K562 (cell line): ENCODE data around the gene TSPYL2. TPM values are rescaled to one million over a fixed set of nuclear protein-coding genes. Genes with fewer than 3 reads are reported as not detected.
A peak's percentile ranks its signal among the peaks of the same experiment; 100 is the strongest.

ENCODE experiments used
- CREB1 ChIP-seq, 2 experiments: sonication (generic) in 1 of 2; formaldehyde crosslinking in 1 of 2; IDR thresholded peaks; 2 replicates each; pipeline versions ENCODE4 v1.6.1 to v1.8.0; 2012 to 2022; ENCODE audit warnings: inconsistent platforms in 1 of 2, mild to moderate bottlenecking in 1 of 2, missing genetic modification reagents in 1 of 2, moderate library complexity in 1 of 2
- DMBX1 ChIP-seq: fragments of 250-450 bp; sonication (Bioruptor Pico); IDR thresholded peaks from 2 replicates; pipeline ENCODE4 v1.8.0; 2022; ENCODE audit warnings: inconsistent platforms, mild to moderate bottlenecking, moderate library complexity, borderline replicate concordance
- HDAC8 ChIP-seq: fragments of 450-650 bp; IDR thresholded peaks from 2 replicates; pipeline ENCODE4 v1.6.1; 2016; ENCODE audit warnings: mild to moderate bottlenecking, missing genetic modification characterization, moderate library complexity, missing compliant biosample characterization
- MECOM ChIP-seq: fragments of 250-450 bp; sonication (Bioruptor Pico); IDR thresholded peaks from 2 replicates; pipeline ENCODE4 v1.8.0; 2022; ENCODE audit warnings: inconsistent platforms
- NR2C2 ChIP-seq, 2 experiments: fragments of 200-800 bp in 1 of 2; sonication (Bioruptor generic) in 1 of 2; sonication (generic) in 1 of 2; formaldehyde crosslinking in 1 of 2; IDR thresholded peaks; 2 replicates each; pipeline versions ENCODE4 v1.6.1 to v1.8.0; 2016 to 2022; ENCODE audit warnings: mild to moderate bottlenecking in 1 of 2, missing compliant biosample characterization in 1 of 2, missing genetic modification characterization in 1 of 2, missing genetic modification reagents in 1 of 2
- PBX2 ChIP-seq, 2 experiments: IDR thresholded peaks in 1 of 2; conservative IDR thresholded peaks in 1 of 2; 2 replicates each; pipeline ENCODE4 v1.6.1; 2016; ENCODE audit warnings: low read depth in 2 of 2, mild to moderate bottlenecking in 1 of 2, missing compliant biosample characterization in 1 of 2, missing genetic modification characterization in 1 of 2, moderate library complexity in 1 of 2
- POLR2AphosphoS5 ChIP-seq: IDR thresholded peaks from 2 replicates; pipeline ENCODE4 v1.6.1; 2011; ENCODE audit warnings: mild to moderate bottlenecking, low read depth, low read length, moderate library complexity; ENCODE audit not compliant: control insufficient read depth, insufficient read depth
- PRPF4 ChIP-seq: fragments of 200-400 bp; formaldehyde crosslinking; IDR thresholded peaks from one replicate; pipeline ENCODE4 v1.6.1; 2017; ENCODE audit warnings: low read length, low read depth, mild to moderate bottlenecking; ENCODE audit not compliant: insufficient read depth, poor library complexity, severe bottlenecking
- PURB ChIP-seq: sonication (generic); formaldehyde crosslinking; IDR thresholded peaks from 2 replicates; pipeline ENCODE4 v1.9.0; 2021; ENCODE audit warnings: low read depth, mild to moderate bottlenecking, missing genetic modification reagents
- RFX7 ChIP-seq: fragments of 250-450 bp; sonication (Bioruptor Pico); IDR thresholded peaks from 2 replicates; pipeline ENCODE4 v1.5.1; 2021; ENCODE audit warnings: mild to moderate bottlenecking
- SAP30 ChIP-seq: fragments of 200-600 bp; sonication (generic); IDR thresholded peaks from 2 replicates; pipeline ENCODE4 v1.6.1; 2012; ENCODE audit warnings: borderline replicate concordance, low read depth, mild to moderate bottlenecking, moderate library complexity, low read length, control low read depth, inconsistent platforms; ENCODE audit not compliant: insufficient read depth, poor library complexity, severe bottlenecking
- TEAD2 ChIP-seq: fragments of 450-650 bp; IDR thresholded peaks from 2 replicates; pipeline ENCODE4 v1.6.1; 2016; ENCODE audit warnings: missing genetic modification characterization, control low read depth, missing compliant biosample characterization
- TSC22D4 ChIP-seq: fragments of 450-650 bp; IDR thresholded peaks from 2 replicates; pipeline ENCODE4 v1.6.1; 2016; ENCODE audit warnings: missing genetic modification characterization, missing biosample characterization, control low read depth
- ZNF175 ChIP-seq: fragments of 200-800 bp; sonication (Bioruptor generic); IDR thresholded peaks from 2 replicates; pipeline ENCODE4 v1.6.1; 2016; ENCODE audit warnings: low read depth, mild to moderate bottlenecking, missing genetic modification characterization, missing compliant biosample characterization
- ZNF24 ChIP-seq: fragments of 450-650 bp; IDR thresholded peaks from 2 replicates; pipeline ENCODE4 v1.6.1; 2016
- polyA plus RNA-seq, 8 experiments: library from polyadenylated mRNA; depleted of rRNA in 4 of 8; stranded (reverse) in 5 of 8; unstranded in 3 of 8; fragments of >200 nt; fragmentation: Nextera tagmentation in 2 of 8; fragmentation: Illumina TruSeq in 1 of 8; extraction: Ambion mirVana in 2 of 8; extraction: Trizol in 1 of 8; gene quantifications; 2 replicates each; pipeline versions ENCODE4 v1.2.1 to v1.2.3, GENCODE V29; 2011 to 2014; ENCODE audit warnings: inconsistent platforms in 1 of 8, missing spikeins in 1 of 8
- total RNA-seq, 7 experiments: library from RNA; depleted of rRNA in 6 of 7; stranded (reverse); fragments of >200 nt in 6 of 7; fragmentation: Illumina TruSeq in 2 of 7; extraction: Trizol in 2 of 7; gene quantifications; 2 replicates each; pipeline versions ENCODE4 v1.2.1 to v1.2.3, GENCODE V29; 2011 to 2021; ENCODE audit warnings: low replicate concordance in 1 of 7
- TF ChIP-seq, protein P1 (sequence below): fragments of 450-650 bp; IDR thresholded peaks from 2 replicates; pipeline ENCODE4 v1.6.1; 2016
- TF ChIP-seq, protein P2 (sequence below), 2 experiments: fragments of 450-650 bp in 1 of 2; IDR thresholded peaks; 2 replicates each; pipeline ENCODE4 v1.6.1; 2011 to 2017; ENCODE audit warnings: low read depth in 2 of 2, antibody characterized with exemption in 1 of 2, borderline replicate concordance in 1 of 2, low read length in 1 of 2, mild to moderate bottlenecking in 1 of 2, mixed read lengths in 1 of 2; ENCODE audit not compliant: control insufficient read depth in 1 of 2

The TSPYL2 gene
- total and polyA plus RNA-seq, 9 of the 15 experiments (the other 6 are each of a cell fraction or from before 2014, with no cell fraction given) = 0.41 to 20.0 (median 10.8) TPM

GRCh38 chrX:53081925-53082772 is at the start of gene TSPYL2 (continued):
- TF ChIP-seq, protein P1, sequence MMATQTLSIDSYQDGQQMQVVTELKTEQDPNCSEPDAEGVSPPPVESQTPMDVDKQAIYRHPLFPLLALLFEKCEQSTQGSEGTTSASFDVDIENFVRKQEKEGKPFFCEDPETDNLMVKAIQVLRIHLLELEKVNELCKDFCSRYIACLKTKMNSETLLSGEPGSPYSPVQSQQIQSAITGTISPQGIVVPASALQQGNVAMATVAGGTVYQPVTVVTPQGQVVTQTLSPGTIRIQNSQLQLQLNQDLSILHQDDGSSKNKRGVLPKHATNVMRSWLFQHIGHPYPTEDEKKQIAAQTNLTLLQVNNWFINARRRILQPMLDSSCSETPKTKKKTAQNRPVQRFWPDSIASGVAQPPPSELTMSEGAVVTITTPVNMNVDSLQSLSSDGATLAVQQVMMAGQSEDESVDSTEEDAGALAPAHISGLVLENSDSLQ = peak; percentile 96
- TF ChIP-seq HDAC8 (tag) (no peak), NR2C2 (CRISPR knock-in tag; IDR thresholded peaks at IDR 0.05) (no peak), NR2C2 (tag; IDR thresholded peaks at IDR 0.05) (peak; percentile 35; the same call in 1 of the 2 replicates), RFX7 (CRISPR knock-in tag) (no peak), PURB (CRISPR knock-in tag) (no peak), TEAD2 (tag) (no peak), PRPF4 (no peak), PBX2 (CRISPR knock-in tag; IDR thresholded peaks at IDR 0.05; ENCODE audit: low read depth) (peak; percentile 26; the same call in 1 of the 2 replicates), PBX2 (tag; conservative IDR thresholded peaks at IDR 0.05; ENCODE audit: low read depth) (no peak), DMBX1 (CRISPR knock-in tag) (no peak), SAP30 (no peak), CREB1 (IDR thresholded peaks at IDR 0.05) (peak; percentile 67), CREB1 (CRISPR knock-in tag; IDR thresholded peaks at IDR 0.05) (peak; percentile 81), MECOM (no peak), ZNF175 (CRISPR knock-in tag) (no peak), ZNF24 (no peak), TSC22D4 (tag) (no peak), POLR2AphosphoS5 (peak; percentile 58; the same call in 1 of the 2 replicates)
- TF ChIP-seq, protein P2, sequence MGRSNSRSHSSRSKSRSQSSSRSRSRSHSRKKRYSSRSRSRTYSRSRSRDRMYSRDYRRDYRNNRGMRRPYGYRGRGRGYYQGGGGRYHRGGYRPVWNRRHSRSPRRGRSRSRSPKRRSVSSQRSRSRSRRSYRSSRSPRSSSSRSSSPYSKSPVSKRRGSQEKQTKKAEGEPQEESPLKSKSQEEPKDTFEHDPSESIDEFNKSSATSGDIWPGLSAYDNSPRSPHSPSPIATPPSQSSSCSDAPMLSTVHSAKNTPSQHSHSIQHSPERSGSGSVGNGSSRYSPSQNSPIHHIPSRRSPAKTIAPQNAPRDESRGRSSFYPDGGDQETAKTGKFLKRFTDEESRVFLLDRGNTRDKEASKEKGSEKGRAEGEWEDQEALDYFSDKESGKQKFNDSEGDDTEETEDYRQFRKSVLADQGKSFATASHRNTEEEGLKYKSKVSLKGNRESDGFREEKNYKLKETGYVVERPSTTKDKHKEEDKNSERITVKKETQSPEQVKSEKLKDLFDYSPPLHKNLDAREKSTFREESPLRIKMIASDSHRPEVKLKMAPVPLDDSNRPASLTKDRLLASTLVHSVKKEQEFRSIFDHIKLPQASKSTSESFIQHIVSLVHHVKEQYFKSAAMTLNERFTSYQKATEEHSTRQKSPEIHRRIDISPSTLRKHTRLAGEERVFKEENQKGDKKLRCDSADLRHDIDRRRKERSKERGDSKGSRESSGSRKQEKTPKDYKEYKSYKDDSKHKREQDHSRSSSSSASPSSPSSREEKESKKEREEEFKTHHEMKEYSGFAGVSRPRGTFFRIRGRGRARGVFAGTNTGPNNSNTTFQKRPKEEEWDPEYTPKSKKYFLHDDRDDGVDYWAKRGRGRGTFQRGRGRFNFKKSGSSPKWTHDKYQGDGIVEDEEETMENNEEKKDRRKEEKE (IDR thresholded peaks at IDR 0.05; ENCODE audit: borderline replicate concordance in 1 of 2, control insufficient read depth in 1 of 2, low read depth in 2 of 2, low read length in 1 of 2) = no peak
